ENCODE data around the gene ZNF655.
"Not testable (repeated sequence)": the region's sequence is repeated elsewhere in the genome, so short reads cannot be mapped to it uniquely, and the experiment has no call there.

The ZNF655 gene, protein sequence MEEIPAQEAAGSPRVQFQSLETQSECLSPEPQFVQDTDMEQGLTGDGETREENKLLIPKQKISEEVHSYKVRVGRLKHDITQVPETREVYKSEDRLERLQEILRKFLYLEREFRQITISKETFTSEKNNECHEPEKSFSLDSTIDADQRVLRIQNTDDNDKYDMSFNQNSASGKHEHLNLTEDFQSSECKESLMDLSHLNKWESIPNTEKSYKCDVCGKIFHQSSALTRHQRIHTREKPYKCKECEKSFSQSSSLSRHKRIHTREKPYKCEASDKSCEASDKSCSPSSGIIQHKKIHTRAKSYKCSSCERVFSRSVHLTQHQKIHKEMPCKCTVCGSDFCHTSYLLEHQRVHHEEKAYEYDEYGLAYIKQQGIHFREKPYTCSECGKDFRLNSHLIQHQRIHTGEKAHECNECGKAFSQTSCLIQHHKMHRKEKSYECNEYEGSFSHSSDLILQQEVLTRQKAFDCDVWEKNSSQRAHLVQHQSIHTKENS

DNA sequence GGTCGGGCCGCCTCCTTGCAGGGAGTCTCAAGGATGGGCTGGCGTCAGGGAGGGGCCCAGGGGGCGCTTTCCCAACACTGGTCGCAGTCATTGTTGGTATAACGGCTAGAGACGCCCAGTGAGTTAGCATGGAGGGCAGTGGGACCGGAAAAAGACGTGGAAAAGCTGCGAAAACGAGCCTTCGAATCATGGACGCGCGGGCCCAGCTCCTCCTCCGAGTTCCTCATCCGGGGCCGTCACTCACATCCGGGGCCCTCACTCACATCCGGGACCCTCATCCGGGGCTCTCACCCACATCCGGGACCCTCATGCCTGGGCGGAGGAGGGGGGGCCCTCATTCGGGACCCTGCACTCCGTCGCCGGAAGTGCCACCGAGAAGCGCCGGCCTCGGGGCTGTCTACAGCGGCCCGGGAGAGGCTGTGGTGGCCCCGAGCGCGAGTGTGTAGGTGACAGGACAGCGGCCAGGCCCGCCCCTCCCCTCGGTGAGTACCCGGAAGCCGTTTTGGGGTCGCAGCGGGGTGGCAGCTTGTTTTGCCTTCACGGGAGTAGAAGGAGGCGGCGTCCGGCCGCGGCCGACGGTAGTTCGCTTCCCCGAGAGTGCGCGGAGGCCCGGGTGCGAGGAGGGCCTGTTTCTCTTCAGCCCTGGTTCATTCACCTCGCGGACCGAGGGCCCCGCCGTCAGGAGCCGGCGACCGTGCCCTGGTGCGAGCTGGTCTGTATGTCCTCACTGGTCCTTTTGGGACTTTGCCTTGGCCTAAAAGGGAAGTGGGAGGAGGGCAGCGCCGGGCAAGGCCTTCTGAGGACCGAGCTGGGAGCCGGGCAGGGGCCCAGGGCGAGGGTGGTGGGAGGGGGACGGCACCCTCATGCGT, at the start of gene ZNF655:
Gene ZNF655 (plus strand): TSS at position 337 of the 869 bp plus-strand sequence. CDS start 1,918 bp downstream, outside the sequence.
- peak; percentile 73 for DNase-seq

DNA sequence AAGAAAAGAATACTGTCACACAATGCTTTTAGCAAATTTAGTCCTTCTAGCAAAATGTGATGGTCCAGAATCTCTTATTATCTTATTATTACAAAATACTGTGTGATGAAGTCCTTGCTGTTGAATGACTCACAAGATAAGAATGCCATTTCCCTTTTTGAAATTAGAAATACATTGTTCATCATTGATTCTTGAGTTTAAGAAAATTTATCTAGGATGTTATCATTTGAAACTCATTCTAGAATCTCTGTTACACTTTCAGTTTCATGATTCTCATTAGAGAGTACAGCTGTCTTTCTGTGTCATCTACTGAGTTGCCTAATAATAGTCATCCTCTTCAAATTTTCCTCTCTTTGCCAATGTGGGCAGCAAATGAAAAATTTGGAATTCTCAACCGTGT, 44.4 kb upstream of the ZNF655 start:
- no peak for DNase-seq

DNA sequence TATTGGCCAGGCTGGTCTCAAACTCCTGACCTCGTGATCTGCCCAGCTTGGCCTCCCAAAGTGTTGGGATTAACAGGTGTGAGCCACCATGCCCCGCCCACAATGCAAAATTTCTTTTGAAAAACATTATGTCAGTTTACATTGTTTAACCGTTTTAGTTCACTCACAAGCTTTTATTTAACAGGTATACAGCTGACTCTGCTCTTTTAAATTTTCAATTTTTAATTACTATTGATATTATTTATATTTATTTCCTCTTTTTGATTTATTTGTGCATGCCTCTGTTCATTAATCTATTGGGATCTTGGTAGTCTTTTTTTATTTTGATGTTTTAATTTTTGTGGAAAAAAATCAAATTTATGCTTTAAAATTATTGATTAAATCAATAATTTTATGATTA, 37.0 kb upstream of the ZNF655 start:
- no peak for DNase-seq

DNA sequence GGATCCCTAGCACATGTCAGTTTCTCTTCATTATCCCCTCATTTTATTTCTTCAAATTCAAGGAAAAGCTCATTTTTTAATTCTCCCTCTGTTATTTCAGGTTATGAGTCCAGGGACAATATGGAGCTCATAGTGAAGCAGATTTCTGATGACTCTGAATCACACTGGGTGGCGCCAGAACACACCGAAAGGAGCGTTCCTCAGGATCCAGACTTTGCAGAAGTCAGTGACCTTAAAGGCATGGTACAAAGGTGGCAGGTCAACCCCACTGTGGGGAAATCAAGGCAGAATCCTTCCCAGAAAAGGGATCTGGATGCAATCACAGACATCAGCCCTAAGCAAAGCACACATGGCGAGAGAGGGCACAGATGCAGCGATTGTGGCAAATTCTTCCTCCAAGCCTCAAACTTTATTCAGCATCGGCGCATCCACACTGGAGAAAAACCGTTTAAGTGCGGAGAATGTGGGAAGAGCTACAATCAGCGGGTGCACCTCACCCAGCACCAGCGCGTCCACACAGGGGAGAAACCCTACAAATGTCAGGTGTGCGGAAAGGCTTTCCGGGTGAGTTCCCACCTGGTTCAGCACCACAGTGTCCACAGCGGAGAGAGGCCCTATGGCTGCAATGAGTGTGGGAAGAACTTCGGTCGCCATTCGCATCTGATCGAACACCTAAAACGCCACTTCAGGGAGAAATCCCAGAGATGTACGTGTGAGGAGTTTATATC, 32.6 kb upstream of the ZNF655 start:
- DNase-seq: no peak

DNA sequence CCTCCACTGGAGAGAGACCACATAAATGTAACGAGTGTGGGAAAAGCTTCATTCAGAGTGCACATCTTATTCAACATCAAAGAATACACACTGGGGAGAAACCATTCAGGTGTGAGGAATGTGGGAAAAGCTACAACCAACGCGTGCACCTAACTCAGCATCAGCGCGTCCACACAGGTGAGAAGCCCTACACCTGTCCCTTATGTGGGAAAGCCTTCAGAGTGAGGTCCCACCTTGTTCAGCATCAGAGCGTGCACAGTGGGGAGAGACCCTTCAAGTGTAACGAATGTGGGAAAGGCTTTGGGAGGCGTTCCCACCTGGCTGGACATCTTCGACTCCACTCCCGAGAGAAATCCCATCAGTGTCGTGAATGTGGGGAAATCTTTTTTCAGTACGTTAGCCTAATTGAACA, 27.1 kb upstream of the ZNF655 start:
- DNase-seq: no peak

DNA sequence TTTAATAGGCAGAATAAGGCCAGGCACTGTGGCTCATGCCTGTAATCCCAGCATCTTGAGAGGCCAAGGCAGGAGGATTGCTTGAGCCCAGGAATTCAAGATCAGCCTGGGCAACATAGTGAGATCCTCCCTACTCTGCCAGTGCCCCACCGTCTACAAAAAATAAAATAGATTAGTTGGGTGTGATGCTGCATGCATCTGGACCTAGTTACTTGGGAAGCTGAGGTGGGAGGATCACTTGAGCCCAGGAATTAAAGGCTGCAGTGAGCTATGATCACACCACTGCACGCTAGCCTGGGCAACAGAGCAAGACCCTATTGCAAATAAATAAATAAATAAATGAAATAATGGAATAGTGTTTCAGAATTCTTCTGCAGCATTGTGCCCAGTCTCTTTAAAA, 22.8 kb upstream of the ZNF655 start:
- DNase-seq: no peak

DNA sequence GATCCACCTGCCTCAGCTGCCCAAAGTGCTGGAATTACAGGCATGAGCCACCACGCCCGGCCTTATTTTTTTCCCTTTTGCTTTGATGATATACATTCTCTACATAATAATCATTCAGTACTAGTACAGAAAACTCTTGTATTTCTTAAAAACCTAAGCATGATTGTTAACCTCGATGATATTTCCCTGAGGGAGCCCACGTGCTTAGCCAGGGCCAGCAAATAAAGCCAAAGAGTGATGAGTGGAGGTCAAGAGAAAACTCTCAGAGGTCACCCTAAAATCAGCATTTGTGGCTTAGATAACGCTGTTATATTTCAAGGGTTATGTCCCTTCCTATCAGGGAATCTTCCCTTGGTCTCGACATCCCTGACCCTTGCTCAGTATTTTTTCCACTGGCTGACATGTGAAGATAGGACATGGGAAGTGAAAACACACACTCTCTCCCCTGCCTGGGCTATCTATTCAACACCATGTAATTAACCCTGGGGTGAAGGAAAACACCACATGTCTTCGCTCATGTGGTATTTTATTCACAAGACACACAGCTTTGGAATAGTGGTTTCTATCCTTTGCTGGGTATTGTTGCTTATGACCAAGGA, 19.1 kb upstream of the ZNF655 start:
- no peak for DNase-seq

DNA sequence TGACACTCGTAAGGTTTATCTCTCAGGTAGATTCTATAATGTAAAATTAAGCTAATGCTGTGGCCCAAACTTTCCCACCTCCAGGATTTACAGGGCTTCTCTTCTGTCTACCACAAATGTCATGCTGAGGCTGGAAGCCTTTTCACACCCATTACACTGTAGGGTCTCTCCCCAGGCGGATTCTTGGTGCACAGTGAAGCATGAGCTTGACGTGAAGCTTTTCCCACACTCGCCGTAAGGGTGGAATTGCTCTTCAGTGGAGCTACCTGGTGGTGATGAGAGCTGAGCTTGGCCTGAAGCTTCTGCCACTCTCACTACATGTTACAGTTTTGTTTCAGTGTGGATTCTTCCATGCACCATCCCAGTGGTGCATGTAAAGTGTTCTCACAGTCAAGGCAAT, 17.9 kb upstream of the ZNF655 start:
- no peak for DNase-seq

DNA sequence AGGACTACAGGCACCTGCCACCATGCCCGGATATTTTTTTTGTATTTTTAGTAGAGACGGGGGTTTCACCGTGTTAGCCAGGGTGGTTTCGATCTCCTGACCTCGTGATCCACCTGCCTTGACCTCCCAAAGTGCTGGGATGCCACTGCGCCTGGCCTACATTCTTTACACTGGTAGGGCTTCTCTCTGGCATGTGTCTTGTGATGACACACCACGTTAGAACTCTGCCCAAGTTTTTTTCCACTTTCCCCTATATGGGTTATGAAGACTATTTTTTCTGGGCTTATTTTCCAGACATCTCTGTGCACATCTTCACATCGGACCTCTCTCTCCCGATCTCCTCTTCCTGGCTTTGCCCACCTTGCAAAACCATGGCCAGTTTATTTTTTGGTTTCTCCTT, 17.2 kb upstream of the ZNF655 start:
- no peak for DNase-seq

DNA sequence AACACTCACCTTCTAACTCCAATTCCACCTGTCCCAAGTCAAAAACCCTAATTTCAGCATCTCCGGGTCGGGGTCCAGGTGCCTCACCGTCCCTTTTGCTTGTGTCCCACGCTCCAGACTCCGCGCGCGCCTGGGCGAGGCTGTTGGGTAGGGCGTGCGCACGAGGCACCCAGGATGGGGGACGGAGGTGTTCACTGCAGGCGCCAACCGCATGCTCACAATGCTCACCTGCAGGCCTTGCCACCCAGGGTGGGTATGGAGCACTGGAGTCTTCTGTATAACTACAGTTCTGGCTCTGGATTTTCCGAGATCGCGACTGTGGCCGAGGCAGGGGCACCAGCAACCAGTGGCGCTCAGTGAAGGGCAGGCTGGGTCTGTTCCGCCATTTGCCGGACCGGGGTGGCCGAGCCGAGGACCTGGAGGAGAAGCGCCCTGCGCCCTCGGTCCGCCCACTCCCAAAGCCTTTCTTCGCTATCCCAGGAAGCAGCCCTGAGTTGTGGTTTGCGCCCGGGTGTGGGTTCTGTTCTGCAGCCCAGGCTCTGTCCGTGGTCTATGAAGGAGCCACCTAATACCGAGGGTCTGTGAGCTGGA, 15.3 kb upstream of the ZNF655 start:
- no peak for DNase-seq

DNA sequence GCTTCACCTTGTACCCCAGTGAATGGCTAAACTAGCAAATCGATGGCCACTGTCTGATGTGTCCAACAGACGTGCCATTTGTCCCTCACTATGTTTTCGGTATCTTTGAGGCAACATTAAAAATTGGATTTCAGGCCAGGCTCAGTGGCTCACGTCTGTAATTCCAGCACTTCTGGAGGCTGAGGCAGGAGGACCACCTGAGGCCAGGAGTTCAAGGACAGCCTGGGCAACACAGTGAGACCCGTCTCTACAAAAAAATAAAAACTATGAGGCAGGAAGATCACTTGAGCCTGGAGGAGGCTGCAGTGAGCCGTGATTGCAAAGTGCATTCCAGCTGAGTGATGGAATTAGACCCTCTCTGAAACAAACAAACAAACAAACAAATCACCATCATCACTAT, 14.5 kb upstream of the ZNF655 start:
- no peak for DNase-seq

DNA sequence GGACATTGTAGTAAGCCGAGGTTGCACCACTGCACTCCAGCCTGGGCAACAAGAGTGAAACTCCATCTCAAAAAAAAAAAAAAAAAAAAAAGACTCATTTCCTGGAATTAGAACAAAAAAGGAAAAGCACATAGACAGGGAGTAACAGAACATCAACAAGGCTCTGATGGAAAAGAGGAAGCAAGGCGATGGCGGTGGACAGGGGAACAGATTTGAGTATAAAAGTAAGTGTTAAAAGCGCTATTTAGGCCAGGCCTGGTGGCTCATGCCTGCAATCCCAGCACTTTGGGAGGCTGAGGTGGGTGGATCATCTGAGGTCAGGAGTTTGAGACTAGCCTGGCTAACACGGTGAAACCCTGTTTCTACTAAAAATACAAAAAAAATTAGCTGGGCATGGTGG, 13.1 kb upstream of the ZNF655 start:
- not testable (repeated sequence) for DNase-seq

DNA sequence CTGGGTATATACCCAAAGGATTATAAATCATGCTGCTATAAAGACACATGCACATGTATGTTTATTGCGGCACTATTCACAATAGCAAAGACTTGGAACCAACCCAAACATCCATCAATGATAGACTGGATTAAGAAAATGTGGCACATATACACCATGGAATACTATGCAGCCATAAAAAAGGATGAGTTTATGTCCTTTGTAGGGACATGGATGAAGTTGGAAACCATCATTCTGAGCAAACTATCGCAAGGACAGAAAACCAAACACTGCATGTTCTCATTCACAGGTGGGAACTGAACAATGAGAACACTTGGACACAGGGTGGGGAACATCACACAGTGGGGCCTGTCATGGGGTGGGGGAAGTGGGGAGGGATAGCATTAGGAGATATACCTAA, 8.9 kb upstream of the ZNF655 start:
- DNase-seq: not testable (repeated sequence)

DNA sequence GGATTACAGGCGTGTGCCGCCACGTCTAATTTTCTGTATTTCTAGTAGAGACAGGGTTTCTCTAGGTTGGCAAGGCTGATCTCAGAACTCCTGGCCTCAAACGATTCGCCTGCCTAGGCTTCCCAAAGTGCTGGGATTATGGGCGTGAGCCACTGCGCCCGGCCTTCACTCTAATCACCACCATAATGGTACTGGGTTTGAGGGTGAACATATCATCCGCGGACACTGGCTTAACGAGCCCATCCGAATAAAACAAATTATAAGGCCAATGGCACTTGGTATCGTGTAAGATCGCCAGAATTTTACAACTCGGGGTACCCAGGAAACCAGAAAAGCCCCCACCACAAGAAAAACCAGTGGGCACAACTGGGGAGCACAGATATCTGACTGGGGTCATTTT, 7.1 kb upstream of the ZNF655 start:
- DNase-seq: no peak

DNA sequence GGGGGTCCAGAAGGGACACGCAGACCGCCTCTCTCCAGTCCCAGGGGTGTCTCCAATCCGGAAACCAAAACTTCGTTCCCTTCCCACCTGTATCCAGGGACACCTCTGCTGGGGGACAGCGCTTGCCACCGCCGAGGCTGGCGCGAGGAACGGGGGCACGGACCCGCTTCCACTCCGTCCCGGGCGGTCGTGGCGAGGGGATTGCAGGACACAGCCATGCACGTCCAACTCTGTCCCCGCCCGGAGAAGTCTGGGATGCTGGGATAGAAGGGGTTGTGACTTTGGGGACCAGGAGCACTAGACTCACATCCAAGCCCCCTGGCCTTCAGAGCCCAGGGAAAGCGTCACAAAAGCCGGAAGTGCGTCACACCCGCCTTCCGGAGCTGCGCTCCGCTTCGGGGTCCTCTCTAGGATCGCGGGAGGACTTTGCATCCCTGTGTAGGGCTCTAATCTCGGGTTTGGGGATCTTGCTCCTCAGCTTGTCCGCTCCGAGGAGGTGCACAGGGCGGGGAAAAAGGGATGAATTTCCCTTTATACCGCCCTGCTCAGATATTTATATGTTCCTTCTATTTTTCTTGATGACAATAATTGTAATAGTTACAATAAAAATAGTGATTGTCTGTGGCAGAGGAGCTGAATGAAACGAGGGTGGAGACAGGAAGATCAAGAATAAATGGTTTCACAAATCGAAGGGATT, 6.5 kb upstream of the ZNF655 start, which contains the start of gene FAM200A:
Gene FAM200A (minus strand): TSS at position 348 of the 697 bp plus-strand sequence. CDS start 3,707 bp downstream, outside the sequence.
- peak; percentile 80 for DNase-seq

DNA sequence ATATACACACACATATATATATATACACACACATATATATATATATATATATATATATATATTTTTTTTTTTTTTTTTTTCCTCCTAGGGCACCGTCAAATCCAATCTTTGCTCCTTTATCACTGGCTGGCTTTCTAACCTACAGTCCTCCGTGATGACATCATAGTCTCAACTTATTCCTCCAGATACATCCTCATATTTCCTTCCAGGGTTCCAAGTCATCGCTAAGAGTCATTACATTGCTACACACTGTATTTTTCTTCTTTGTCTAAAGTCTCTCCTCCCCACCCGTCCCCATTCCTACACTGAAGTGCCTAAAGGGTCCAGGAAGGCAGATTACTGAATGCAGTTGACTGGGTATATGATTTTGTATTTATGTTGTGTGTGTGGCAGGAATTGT, 5.4 kb upstream of the ZNF655 start:
- no peak for DNase-seq

DNA sequence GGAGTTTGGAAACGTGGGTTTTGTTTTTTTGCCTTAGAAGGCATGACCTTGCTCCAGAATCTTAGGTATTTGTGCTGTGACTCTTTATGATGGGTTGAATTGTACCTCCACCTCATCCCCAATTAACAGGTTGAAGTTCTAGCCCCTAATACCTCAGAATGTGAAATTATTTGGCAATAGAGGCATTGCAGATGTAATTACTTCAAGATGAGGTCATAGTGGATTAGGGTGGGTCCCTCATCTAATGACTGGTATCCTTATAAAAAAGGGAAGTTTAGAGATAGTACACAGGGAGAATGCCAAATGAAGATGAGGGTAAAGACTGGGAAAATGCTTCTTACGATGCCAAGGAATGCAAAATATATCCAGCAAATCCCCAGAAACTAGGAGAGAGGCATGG, 3.5 kb upstream of the ZNF655 start:
- DNase-seq: no peak

DNA sequence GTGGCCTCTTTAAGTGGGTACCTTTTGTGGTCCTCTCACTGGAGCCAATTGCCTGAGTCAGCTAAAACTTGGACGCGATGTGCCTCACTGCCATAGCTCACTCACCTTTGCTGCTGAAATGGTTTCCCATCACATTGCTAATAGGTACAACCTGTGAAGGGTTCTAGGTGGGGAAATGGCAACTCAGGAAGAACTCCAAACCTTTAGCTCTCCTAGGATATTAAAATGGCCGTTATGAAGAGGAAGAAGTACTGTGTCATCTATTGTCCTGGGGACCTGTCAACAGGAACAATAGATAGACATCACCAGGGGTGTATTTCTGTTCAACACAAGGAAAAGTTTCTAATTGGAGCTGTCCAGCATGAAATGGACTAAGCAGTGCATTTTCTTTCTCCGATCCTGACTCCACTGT, 1.2 kb upstream of the ZNF655 start:
- no peak for DNase-seq

DNA sequence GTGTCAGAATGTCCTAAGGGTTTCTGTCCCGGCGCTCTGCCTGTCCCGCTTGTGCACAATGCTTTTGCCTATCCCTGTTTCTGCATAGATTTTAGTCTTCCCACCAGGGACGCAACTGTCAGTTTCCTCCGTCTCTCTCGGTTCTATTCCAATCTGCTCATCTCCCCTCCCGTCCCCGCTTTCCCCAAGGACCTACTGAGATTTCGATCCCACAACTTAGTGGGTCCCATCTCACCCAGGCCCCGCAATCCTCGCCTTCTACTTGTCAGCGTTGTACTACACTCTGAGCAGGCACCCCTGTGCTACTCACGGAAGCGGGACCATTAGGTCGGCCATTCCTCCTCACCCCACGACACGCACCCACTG, 519 bp upstream of the ZNF655 start:
- no peak for DNase-seq

DNA sequence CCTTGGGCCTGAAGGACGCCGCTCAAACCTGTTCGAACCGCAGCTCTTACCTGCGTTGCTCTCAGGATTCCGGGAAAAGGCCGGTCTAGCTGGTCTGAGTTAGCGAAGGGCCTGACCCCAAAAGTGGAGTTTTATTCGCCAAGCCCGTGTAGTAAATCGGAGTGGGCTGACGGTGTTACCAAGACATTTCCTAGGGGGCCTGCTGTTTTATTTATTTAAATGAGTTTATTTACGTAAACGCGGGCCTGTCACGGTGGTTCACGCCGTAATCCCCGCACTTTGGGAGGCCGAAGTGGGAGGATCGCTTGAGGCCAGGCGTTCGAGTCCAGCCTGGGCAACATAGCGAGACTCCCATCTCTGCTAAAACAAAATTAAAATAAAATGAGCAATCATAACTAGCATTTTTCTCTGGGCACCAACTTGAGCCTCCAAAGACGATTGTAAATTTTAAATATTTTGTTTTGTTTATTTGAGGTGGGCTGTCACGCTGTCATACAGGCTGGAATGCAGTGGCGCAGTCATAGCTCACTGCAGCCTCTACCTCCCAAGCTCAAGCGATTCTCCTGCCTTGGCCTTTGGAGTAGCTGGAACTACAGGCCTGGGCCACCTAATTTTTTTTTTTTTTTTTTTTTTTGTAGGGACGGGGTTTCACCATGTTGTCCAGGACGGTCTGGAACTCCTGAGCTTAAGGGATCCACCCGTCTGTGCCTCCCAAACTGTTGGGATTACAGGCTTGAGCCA, 903 bp downstream of the ZNF655 start:
- no peak for DNase-seq
